Occipital lobe (tissue), 2 donors: ENCODE results near the gene C1orf50. TPM values are rescaled to one million over a fixed set of nuclear protein-coding genes. Genes with fewer than 3 reads are reported as not detected.
"Not testable (repeated sequence)": the region's sequence is repeated elsewhere in the genome, so short reads cannot be mapped to it uniquely, and the experiment has no call there.

Source experiments
- DNase-seq: peaks from one replicate; lab custom pipeline; 2025; lab: John Stamatoyannopoulos, UW
- total RNA-seq: library from RNA; depleted of rRNA; stranded (reverse); fragments of >200 nt; gene quantifications from one replicate; pipeline ENCODE4 v1.2.3, GENCODE V29; 2014

Gene C1orf50
- total RNA-seq, 1 donor from 2014 or later, result 10.0 TPM

GRCh38 chr1:42797979-42798378 is 30.9 kb downstream of the C1orf50 start:
- DNase-seq, result no peak

GRCh38 chr1:42801832-42802473 is 34.9 kb downstream of the C1orf50 start:
- DNase-seq, result no peak

GRCh38 chr1:42806171-42806570 is 39.1 kb downstream of the C1orf50 start:
- DNase-seq, result no peak

- DNase-seq, result no peak
Measured at GRCh38 chr1:42806593-42806992, 39.5 kb downstream of the C1orf50 start.

GRCh38 chr1:42807056-42807668 is 40.1 kb downstream of the C1orf50 start:
- DNase-seq, result no peak

GRCh38 chr1:42814815-42815214 is 47.8 kb downstream of the C1orf50 start:
- not testable (repeated sequence) for DNase-seq

GRCh38 chr1:42815941-42816584 is 49.0 kb downstream of the C1orf50 start:
- no peak for DNase-seq

- DNase-seq, result peak; percentile 90
Measured at GRCh38 chr1:42816585-42817439, 49.8 kb downstream of the C1orf50 start, which contains the start of the genes ERMAP and SVBP. ERMAP (plus strand) TSS chr1:42817122; CDS start chr1:42830449, 13,327 bp downstream. SVBP (minus strand) TSS chr1:42817397; CDS start chr1:42816544, 853 bp downstream.

- DNase-seq, result no peak
Measured at GRCh38 chr1:42817440-42817767, 50.4 kb downstream of the C1orf50 start.

GRCh38 chr1:42817976-42818375 is 50.9 kb downstream of the C1orf50 start:
- no peak for DNase-seq

- no peak for DNase-seq
Measured at GRCh38 chr1:42820813-42821212, 53.8 kb downstream of the C1orf50 start.

- no peak for DNase-seq
Measured at GRCh38 chr1:42821690-42822089, 54.6 kb downstream of the C1orf50 start.

- DNase-seq, result no peak
Measured at GRCh38 chr1:42822800-42823392, 55.8 kb downstream of the C1orf50 start.

GRCh38 chr1:42824481-42825035 is 57.5 kb downstream of the C1orf50 start:
- no peak for DNase-seq

- no peak for DNase-seq
Measured at GRCh38 chr1:42825036-42825851, 58.2 kb downstream of the C1orf50 start.

Other genes starting within 250 kb of the C1orf50 start
- 16.4 TPM for gene PPIH, start 108.8 kb upstream of the C1orf50 start, total RNA-seq
- gene YBX1, start 84.8 kb upstream of the C1orf50 start, total RNA-seq, result 1,163 TPM
- not detected for gene CLDN19, start 27.0 kb upstream of the C1orf50 start, total RNA-seq
- 10.9 TPM for gene P3H1, start 221 bp upstream of the C1orf50 start, total RNA-seq
- 0.47 TPM for gene TMEM269, start 17.7 kb downstream of the C1orf50 start, total RNA-seq
- 1.9 TPM for gene ERMAP, start 49.9 kb downstream of the C1orf50 start, total RNA-seq
- gene SVBP, start 50.1 kb downstream of the C1orf50 start, total RNA-seq, result 68.0 TPM
- 7.8 TPM for gene ZNF691, start 79.4 kb downstream of the C1orf50 start, total RNA-seq
- 29.3 TPM for gene SLC2A1, start 191.6 kb downstream of the C1orf50 start, total RNA-seq